Ascending aorta (tissue), 2 donors: ENCODE results near the gene TRAF2. TPM values are rescaled to one million over a fixed set of nuclear protein-coding genes. Genes with fewer than 3 reads are reported as not detected.

ENCODE experiments used
- DNase-seq, 2 donors: peaks; one replicate each; pipeline ENCODE4 v3.0.0-alpha.2; 2019; ENCODE audit warnings: low spot score in 2 of 2
- H3K27ac ChIP-seq, 2 donors: fragments of 200-600 bp; sonication (generic); one replicate each; pipeline ENCODE4 v1.5.1; 2016 to 2017; ENCODE audit warnings: mild to moderate bottlenecking in 1 of 2
- H3K27me3 ChIP-seq: fragments of 200-600 bp; sonication (generic); one replicate; pipeline ENCODE4 v1.5.1; 2017
- H3K36me3 ChIP-seq, 2 donors: fragments of 200-600 bp; sonication (generic); one replicate each; pipeline ENCODE4 v1.5.1; 2016
- H3K4me1 ChIP-seq, 2 donors: fragments of 200-600 bp; sonication (generic); one replicate each; pipeline ENCODE4 v1.5.1; 2016 to 2017; ENCODE audit warnings: mild to moderate bottlenecking in 1 of 2
- H3K4me3 ChIP-seq, 2 donors: fragments of 200-600 bp; sonication (generic); one replicate each; pipeline ENCODE4 v1.5.1; 2016 to 2017; ENCODE audit warnings: mild to moderate bottlenecking in 1 of 2
- H3K9me3 ChIP-seq, 2 donors: fragments of 200-600 bp; sonication (generic); one replicate each; pipeline ENCODE4 v1.5.1; 2016
- intact Hi-C: fragments of 100-400 bp; cut with DNase I; formaldehyde crosslinking; loops from one replicate; pipeline ENCODE4 v1.15.1; 2023
- total RNA-seq: library from RNA; depleted of rRNA; stranded (reverse); fragments of >200 nt; gene quantifications from one replicate; pipeline ENCODE4 v1.1.0, GENCODE V29; 2016
- TF ChIP-seq, protein P1 (sequence below), 3 experiments: fragments of 200-600 bp in 2 of 3; fragments of 450-650 bp in 1 of 3; sonication (generic) in 2 of 3; IDR thresholded peaks; one replicate each; pipeline ENCODE4 v1.5.1; 2016 to 2019; ENCODE audit warnings: antibody characterized with exemption in 3 of 3, mild to moderate bottlenecking in 1 of 3, moderate library complexity in 1 of 3

Gene TRAF2
- total RNA-seq, 1 donor from 2014 or later = 4.4 TPM

- DNase-seq = no peak
- intact Hi-C loops = no loop called here
- no peaks in the 10 kb centered on the region for H3K27me3 ChIP-seq
These were observed 82.2 kb downstream of the TRAF2 start for GRCh38 chr9:136968333-136969127.

DNA sequence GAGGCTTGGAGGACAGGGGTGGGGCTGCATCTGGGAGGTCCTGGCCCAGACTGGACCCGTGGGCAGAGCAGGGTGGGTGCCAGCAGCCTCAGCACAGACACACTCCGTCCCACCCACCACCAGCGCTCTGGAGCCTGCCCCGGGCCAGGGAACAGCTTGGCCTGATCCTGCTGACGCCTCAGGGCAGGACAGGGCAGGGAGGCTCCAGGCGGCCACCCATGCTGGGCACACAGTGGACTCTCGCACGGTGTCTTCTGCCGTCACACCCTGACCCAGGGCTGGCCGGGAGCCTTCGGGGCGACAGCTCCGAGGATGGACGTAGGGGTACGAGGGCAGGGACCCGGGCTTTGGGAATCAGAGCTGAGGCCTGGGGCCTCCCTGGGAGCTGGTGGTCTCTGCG, 82.8 kb downstream of the TRAF2 start:
- intact Hi-C loops = no loop called here
- no peak overlapping the region for H3K4me3 ChIP-seq
- TF ChIP-seq, protein P1, sequence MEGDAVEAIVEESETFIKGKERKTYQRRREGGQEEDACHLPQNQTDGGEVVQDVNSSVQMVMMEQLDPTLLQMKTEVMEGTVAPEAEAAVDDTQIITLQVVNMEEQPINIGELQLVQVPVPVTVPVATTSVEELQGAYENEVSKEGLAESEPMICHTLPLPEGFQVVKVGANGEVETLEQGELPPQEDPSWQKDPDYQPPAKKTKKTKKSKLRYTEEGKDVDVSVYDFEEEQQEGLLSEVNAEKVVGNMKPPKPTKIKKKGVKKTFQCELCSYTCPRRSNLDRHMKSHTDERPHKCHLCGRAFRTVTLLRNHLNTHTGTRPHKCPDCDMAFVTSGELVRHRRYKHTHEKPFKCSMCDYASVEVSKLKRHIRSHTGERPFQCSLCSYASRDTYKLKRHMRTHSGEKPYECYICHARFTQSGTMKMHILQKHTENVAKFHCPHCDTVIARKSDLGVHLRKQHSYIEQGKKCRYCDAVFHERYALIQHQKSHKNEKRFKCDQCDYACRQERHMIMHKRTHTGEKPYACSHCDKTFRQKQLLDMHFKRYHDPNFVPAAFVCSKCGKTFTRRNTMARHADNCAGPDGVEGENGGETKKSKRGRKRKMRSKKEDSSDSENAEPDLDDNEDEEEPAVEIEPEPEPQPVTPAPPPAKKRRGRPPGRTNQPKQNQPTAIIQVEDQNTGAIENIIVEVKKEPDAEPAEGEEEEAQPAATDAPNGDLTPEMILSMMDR (IDR thresholded peaks at IDR 0.05) = no peak
- no peak for DNase-seq
- no peaks in the 10 kb centered on the region for H3K9me3 ChIP-seq
- H3K36me3 ChIP-seq = no peaks in the 10 kb centered on the region
- no peak overlapping the region for H3K27ac ChIP-seq
- no peaks in the 10 kb centered on the region for H3K4me1 ChIP-seq
- H3K27me3 ChIP-seq = no peaks in the 10 kb centered on the region

More at GRCh38 chr9:136968333-136969127, 82.2 kb downstream of the TRAF2 start:
- Histone ChIP-seq H3K36me3 (no peaks in the 10 kb centered on the region), H3K27ac (no peak overlapping the region), H3K4me3 (no peak overlapping the region), H3K4me1 (no peaks in the 10 kb centered on the region), H3K9me3 (no peaks in the 10 kb centered on the region)
- TF ChIP-seq, protein P1 (IDR thresholded peaks at IDR 0.05) = no peak

GRCh38 chr9:136969774-136970173, 83.5 kb downstream of the TRAF2 start:
- H3K27ac ChIP-seq = no peak overlapping the region
- no peak for DNase-seq
- intact Hi-C loops = no loop called here
- H3K4me3 ChIP-seq = no peak overlapping the region
- H3K4me1 ChIP-seq = no peaks in the 10 kb centered on the region
- H3K36me3 ChIP-seq = no peaks in the 10 kb centered on the region
- H3K27me3 ChIP-seq = no peaks in the 10 kb centered on the region
- no peaks in the 10 kb centered on the region for H3K9me3 ChIP-seq
- TF ChIP-seq, protein P1 (IDR thresholded peaks at IDR 0.05) = no peak

DNA sequence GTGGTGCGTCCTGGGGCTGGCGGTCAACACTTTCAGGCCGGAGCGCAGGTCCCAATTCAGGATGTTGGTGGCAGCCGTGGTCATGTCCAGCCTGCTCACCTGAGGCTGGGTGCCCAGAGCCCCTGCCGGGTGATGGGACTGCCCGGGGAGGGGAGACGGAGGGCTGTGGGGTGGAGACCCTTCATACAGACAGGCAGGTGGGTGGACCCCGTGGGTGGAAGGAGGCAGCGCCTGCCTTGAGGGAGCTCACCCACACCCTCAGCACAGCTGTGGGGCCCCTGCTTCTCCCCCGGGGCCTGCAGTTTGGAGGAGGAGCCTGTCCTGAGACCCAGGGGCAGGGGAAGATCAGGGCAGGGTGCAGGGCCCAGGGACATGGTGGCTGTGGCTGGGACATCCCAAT, 84.0 kb downstream of the TRAF2 start:
- H3K9me3 ChIP-seq = no peaks in the 10 kb centered on the region
- no peak for DNase-seq
- TF ChIP-seq, protein P1 (IDR thresholded peaks at IDR 0.05) = no peak
- H3K36me3 ChIP-seq = no peaks in the 10 kb centered on the region
- H3K27ac ChIP-seq = no peak overlapping the region
- H3K4me3 ChIP-seq = no peak overlapping the region
- intact Hi-C loops = no loop called here
- no peaks in the 10 kb centered on the region for H3K27me3 ChIP-seq
- no peaks in the 10 kb centered on the region for H3K4me1 ChIP-seq

DNA sequence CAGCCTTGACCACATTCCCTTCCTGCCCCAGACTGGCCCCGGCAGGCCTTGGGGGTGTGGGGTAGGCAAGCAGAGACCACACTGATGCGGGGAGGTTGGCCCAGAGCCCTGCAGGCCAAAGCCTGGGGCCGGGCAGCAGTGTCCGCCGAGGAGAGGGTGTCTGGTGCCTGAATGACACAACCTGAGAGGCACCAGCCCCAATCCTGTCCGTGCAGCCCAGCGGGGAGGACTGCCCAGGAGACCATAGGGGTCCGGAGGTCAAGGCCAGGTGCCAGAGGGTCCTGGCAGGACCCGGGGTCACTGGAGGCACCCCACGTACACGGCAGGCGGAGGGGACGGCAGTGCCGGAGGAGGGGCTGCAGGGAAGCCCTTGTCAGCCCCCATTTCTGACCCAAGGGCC, 85.4 kb downstream of the TRAF2 start:
- no peaks in the 10 kb centered on the region for H3K4me1 ChIP-seq
- intact Hi-C loops = no loop called here
- H3K4me3 ChIP-seq = no peak overlapping the region
- H3K27me3 ChIP-seq = no peaks in the 10 kb centered on the region
- TF ChIP-seq, protein P1 (IDR thresholded peaks at IDR 0.05) = no peak
- H3K27ac ChIP-seq = no peak overlapping the region
- no peaks in the 10 kb centered on the region for H3K9me3 ChIP-seq
- H3K36me3 ChIP-seq = no peaks in the 10 kb centered on the region
- no peak for DNase-seq
